Measurements from ENCODE around the gene DUSP22. TPM values are rescaled to one million over a fixed set of nuclear protein-coding genes. Genes with fewer than 3 reads are reported as not detected.

DUSP22 gene
- total RNA-seq, 1 experiment from 2014 or later: 19.2 TPM

DNA sequence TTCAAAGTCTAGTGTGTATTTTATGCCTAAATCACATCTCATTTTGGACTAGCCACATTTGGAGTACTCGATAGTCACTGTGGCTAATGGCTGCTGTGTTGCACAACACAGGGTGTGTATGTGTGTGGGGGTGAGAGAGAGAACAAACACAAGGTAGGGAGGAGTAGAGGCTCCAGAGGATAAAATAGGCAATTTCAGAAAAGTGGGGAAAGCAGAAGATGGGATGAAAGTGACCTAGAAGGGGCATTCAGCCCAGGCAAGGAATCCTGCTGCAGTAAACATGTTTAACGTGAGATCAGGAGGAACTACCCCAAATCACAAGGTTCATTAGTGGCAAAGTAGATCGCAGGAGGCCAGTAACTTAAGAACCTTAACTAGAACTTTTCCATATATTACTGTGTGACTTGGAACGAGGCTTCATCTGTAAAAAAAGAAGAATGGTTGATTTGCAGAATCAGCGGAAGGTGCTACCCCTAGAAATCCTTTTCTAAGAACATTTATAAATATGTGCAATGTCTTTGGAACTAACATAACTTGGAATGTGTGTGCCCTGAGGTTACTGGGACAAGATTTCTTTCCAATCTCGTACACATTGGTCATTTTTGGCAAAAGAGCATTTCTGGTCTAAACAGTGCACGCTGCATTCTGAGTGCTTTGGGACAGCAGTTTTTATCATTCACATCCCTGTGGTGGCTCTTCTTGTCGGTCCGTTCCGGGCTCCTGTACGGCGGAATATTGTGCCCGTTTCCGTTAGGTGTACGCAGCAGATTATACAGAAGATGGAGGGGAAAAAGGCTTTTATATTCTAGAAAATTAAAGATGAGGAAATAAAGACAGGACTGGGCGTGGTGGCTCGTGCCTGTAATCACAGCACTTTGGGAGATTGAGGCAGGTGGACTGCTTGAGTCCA, 2.6 kb downstream of the DUSP22 start (continued):
- TF ChIP-seq, protein P1, sequence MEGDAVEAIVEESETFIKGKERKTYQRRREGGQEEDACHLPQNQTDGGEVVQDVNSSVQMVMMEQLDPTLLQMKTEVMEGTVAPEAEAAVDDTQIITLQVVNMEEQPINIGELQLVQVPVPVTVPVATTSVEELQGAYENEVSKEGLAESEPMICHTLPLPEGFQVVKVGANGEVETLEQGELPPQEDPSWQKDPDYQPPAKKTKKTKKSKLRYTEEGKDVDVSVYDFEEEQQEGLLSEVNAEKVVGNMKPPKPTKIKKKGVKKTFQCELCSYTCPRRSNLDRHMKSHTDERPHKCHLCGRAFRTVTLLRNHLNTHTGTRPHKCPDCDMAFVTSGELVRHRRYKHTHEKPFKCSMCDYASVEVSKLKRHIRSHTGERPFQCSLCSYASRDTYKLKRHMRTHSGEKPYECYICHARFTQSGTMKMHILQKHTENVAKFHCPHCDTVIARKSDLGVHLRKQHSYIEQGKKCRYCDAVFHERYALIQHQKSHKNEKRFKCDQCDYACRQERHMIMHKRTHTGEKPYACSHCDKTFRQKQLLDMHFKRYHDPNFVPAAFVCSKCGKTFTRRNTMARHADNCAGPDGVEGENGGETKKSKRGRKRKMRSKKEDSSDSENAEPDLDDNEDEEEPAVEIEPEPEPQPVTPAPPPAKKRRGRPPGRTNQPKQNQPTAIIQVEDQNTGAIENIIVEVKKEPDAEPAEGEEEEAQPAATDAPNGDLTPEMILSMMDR (IDR thresholded peaks at IDR 0.05 in 2 of 3, conservative IDR thresholded peaks at IDR 0.05 in 1 of 3; ENCODE audit: borderline replicate concordance in 1 of 3, insufficient read depth in 1 of 3, low read depth in 2 of 3, low read length in 2 of 3): no peak
- TF ChIP-seq CEBPB (IDR thresholded peaks at IDR 0.05; ENCODE audit: low read depth): no peak
- TF ChIP-seq EZH2phosphoT487 (IDR thresholded peaks at IDR 0.05; ENCODE audit: borderline replicate concordance): no peak
- no peak for TF ChIP-seq YY1 (IDR thresholded peaks at IDR 0.05; ENCODE audit: extremely low read depth, insufficient replicate concordance, low read depth, low read length)
- no peak for TF ChIP-seq POLR2A (IDR thresholded peaks at IDR 0.05; ENCODE audit: borderline replicate concordance, extremely low read depth, insufficient read depth, insufficient read length)
- TF ChIP-seq EZH2 (IDR thresholded peaks at IDR 0.05): no peak
- no peak for TF ChIP-seq POLR2AphosphoS5 (IDR thresholded peaks at IDR 0.05; ENCODE audit: low read depth, low read length)
- no peak for TF ChIP-seq ZFX (IDR thresholded peaks at IDR 0.05)
- TF ChIP-seq JUND (IDR thresholded peaks at IDR 0.05): no peak
- no peak for TF ChIP-seq RAD21 (IDR thresholded peaks at IDR 0.05; ENCODE audit: low read depth)
- TF ChIP-seq FOSL1 (IDR thresholded peaks at IDR 0.05; ENCODE audit: low read depth): no peak
- TF ChIP-seq CBX3 (IDR thresholded peaks at IDR 0.05; ENCODE audit: low read depth): no peak
- TF ChIP-seq, protein P2, sequence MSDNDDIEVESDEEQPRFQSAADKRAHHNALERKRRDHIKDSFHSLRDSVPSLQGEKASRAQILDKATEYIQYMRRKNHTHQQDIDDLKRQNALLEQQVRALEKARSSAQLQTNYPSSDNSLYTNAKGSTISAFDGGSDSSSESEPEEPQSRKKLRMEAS (IDR thresholded peaks at IDR 0.05): no peak
- TF ChIP-seq, protein P3, sequence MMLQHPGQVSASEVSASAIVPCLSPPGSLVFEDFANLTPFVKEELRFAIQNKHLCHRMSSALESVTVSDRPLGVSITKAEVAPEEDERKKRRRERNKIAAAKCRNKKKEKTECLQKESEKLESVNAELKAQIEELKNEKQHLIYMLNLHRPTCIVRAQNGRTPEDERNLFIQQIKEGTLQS (IDR thresholded peaks at IDR 0.05): no peak
- no peak for TF ChIP-seq EGR1 (IDR thresholded peaks at IDR 0.05; ENCODE audit: low read depth)
